Keratinocyte (primary cell): ENCODE measurements around the gene FGF2. TPM values are rescaled to one million over a fixed set of nuclear protein-coding genes. Genes with fewer than 3 reads are reported as not detected.

Source experiments
- DNase-seq: peaks from one replicate; pipeline ENCODE4 v3.0.0-alpha.2; 2011; ENCODE audit warnings: low read depth, missing footprints, low spot score
- FAIRE-seq: peaks from 2 replicates; lab custom pipeline; 2011; peaks lifted over from hg19 to GRCh38; lab: Jason Lieb, UNC
- H2AFZ ChIP-seq: 2 replicates; pipeline ENCODE4 v1.6.0; 2012; ENCODE audit warnings: low read length, control low read depth, inconsistent platforms; ENCODE audit not compliant: control insufficient read depth
- H3K27ac ChIP-seq: 2 replicates; pipeline ENCODE4 v1.5.1; 2011; ENCODE audit warnings: low read length; ENCODE audit not compliant: control insufficient read depth, insufficient read depth
- H3K27me3 ChIP-seq: 3 replicates; pipeline ENCODE4 v1.6.0; 2011; ENCODE audit warnings: low read length; ENCODE audit not compliant: control insufficient read depth, insufficient read depth; ENCODE audit errors: extremely low read depth
- H3K36me3 ChIP-seq, 2 experiments: 2 replicates in 1 of 2; 3 replicates in 1 of 2; pipeline ENCODE4 v1.5.1; 2011; ENCODE audit warnings: low read length in 2 of 2, mild to moderate bottlenecking in 1 of 2; ENCODE audit not compliant: control insufficient read depth in 2 of 2, insufficient read depth in 2 of 2; ENCODE audit errors: extremely low read depth in 1 of 2
- H3K4me1 ChIP-seq: 3 replicates; pipeline ENCODE4 v1.5.1; 2011; ENCODE audit warnings: low read length; ENCODE audit not compliant: control insufficient read depth, insufficient read depth; ENCODE audit errors: extremely low read depth
- H3K4me2 ChIP-seq: 3 replicates; pipeline ENCODE4 v1.6.0; 2011; ENCODE audit warnings: low read depth, low read length; ENCODE audit not compliant: control insufficient read depth, insufficient read depth; ENCODE audit errors: extremely low read depth
- H3K4me3 ChIP-seq, 3 experiments: fragments of 200-600 bp in 1 of 3; sonication (generic) in 1 of 3; 2 replicates in 2 of 3; 3 replicates in 1 of 3; pipeline ENCODE4 v1.5.1; 2011 to 2016; ENCODE audit warnings: low read length in 3 of 3, mild to moderate bottlenecking in 3 of 3, control low read depth in 2 of 3, inconsistent platforms in 1 of 3, low read depth in 1 of 3, mixed read lengths in 1 of 3, mixed run types in 1 of 3, moderate library complexity in 1 of 3; ENCODE audit not compliant: control insufficient read depth in 2 of 3, insufficient read depth in 2 of 3; ENCODE audit errors: extremely low read depth in 1 of 3
- H3K79me2 ChIP-seq: 2 replicates; pipeline ENCODE4 v1.6.0; 2012; ENCODE audit warnings: low read length; ENCODE audit not compliant: control insufficient read depth, insufficient read depth
- H3K9ac ChIP-seq: 3 replicates; pipeline ENCODE4 v1.6.0; 2011; ENCODE audit warnings: low read length; ENCODE audit not compliant: control insufficient read depth, insufficient read depth; ENCODE audit errors: extremely low read depth
- H3K9me1 ChIP-seq: 3 replicates; pipeline ENCODE4 v1.6.0; 2011; ENCODE audit warnings: low read length; ENCODE audit not compliant: control insufficient read depth, insufficient read depth; ENCODE audit errors: extremely low read depth
- H3K9me3 ChIP-seq: 2 replicates; pipeline ENCODE4 v1.5.1; 2012; ENCODE audit warnings: low read depth, low read length; ENCODE audit not compliant: control insufficient read depth
- H4K20me1 ChIP-seq: 3 replicates; pipeline ENCODE4 v1.6.0; 2011; ENCODE audit warnings: low read length; ENCODE audit not compliant: control insufficient read depth, insufficient read depth; ENCODE audit errors: extremely low read depth
- EZH2 ChIP-seq: IDR thresholded peaks from one replicate; pipeline ENCODE4 v1.6.1; 2012; ENCODE audit warnings: inconsistent platforms, mild to moderate bottlenecking, low read length, moderate library complexity
- dilution Hi-C: fragments of 300-500 bp; cut with MboI; formaldehyde crosslinking; loops from one replicate; pipeline ENCODE4 v1.7.0; 2020; ENCODE audit warnings: low sequenced_read_pairs; ENCODE audit not compliant: extremely low pct_ligation_motif_present
- polyA plus RNA-seq, 5 experiments: library from polyadenylated mRNA; depleted of rRNA in 3 of 5; stranded (reverse) in 3 of 5; stranded (forward) in 1 of 5; unstranded in 1 of 5; fragments of >200 nt; gene quantifications; 1 replicate in 1 of 5; 2 replicates in 3 of 5; 3 replicates in 1 of 5; pipeline versions ENCODE4 v1.2.1 to v1.2.3, GENCODE V29; 2011 to 2012; ENCODE audit warnings: missing spikeins in 2 of 5, low read depth in 1 of 5, low replicate concordance in 1 of 5
- TF ChIP-seq, protein P1 (sequence below), 3 experiments: IDR thresholded peaks in 1 of 3; conservative IDR thresholded peaks in 1 of 3; optimal IDR thresholded peaks in 1 of 3; 2 replicates in 2 of 3; 3 replicates in 1 of 3; pipeline versions ENCODE3 to v1.5.1; 2011; ENCODE audit warnings: low read length in 3 of 3, mild to moderate bottlenecking in 3 of 3, moderate library complexity in 2 of 3, control low read depth in 1 of 3, inconsistent platforms in 1 of 3; ENCODE audit not compliant: insufficient read depth in 2 of 3; ENCODE audit errors: extremely low read depth in 1 of 3

The FGF2 gene
- polyA plus RNA-seq, 1 donor (not counting 4 experiments of a cell fraction or from before 2014, with no cell fraction given), result 1.7 TPM

GRCh38 chr4:122838034-122838433, 11.4 kb downstream of the FGF2 start:
- no peaks in the 10 kb centered on the region for H3K4me1 ChIP-seq
- dilution Hi-C loops, result no loop called here
- no peak for FAIRE-seq
- H3K79me2 ChIP-seq, result no peaks in the 10 kb centered on the region
- H3K36me3 ChIP-seq, result no peaks in the 10 kb centered on the region
- H3K9me3 ChIP-seq, result no peaks in the 10 kb centered on the region
- H3K27ac ChIP-seq, result no peak overlapping the region
- TF ChIP-seq, protein P1, sequence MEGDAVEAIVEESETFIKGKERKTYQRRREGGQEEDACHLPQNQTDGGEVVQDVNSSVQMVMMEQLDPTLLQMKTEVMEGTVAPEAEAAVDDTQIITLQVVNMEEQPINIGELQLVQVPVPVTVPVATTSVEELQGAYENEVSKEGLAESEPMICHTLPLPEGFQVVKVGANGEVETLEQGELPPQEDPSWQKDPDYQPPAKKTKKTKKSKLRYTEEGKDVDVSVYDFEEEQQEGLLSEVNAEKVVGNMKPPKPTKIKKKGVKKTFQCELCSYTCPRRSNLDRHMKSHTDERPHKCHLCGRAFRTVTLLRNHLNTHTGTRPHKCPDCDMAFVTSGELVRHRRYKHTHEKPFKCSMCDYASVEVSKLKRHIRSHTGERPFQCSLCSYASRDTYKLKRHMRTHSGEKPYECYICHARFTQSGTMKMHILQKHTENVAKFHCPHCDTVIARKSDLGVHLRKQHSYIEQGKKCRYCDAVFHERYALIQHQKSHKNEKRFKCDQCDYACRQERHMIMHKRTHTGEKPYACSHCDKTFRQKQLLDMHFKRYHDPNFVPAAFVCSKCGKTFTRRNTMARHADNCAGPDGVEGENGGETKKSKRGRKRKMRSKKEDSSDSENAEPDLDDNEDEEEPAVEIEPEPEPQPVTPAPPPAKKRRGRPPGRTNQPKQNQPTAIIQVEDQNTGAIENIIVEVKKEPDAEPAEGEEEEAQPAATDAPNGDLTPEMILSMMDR (optimal IDR thresholded peaks at IDR 0.05 in 1 of 3, IDR thresholded peaks at IDR 0.05 in 1 of 3, conservative IDR thresholded peaks at IDR 0.05 in 1 of 3; ENCODE audit: extremely low read depth in 1 of 3, insufficient read depth in 2 of 3, low read length in 3 of 3), result no peak
- no peak for TF ChIP-seq EZH2
- H3K9ac ChIP-seq, result no peak overlapping the region
- H2AFZ ChIP-seq, result no peak overlapping the region
- DNase-seq, result no peak
- H3K4me2 ChIP-seq, result no peak overlapping the region
- H3K9me1 ChIP-seq, result no peaks in the 10 kb centered on the region
- no peak overlapping the region for H3K4me3 ChIP-seq
- no peaks in the 10 kb centered on the region for H4K20me1 ChIP-seq
- no peaks in the 10 kb centered on the region for H3K27me3 ChIP-seq

GRCh38 chr4:122842392-122842791, 15.8 kb downstream of the FGF2 start:
- FAIRE-seq (no peak), DNase-seq (no peak)
- no peaks in the 10 kb centered on the region for H3K9me3 ChIP-seq
- H3K79me2 ChIP-seq, result no peaks in the 10 kb centered on the region
- no peak overlapping the region for H3K9ac ChIP-seq
- H3K27me3 ChIP-seq, result no peaks in the 10 kb centered on the region
- dilution Hi-C loops, result no loop called here
- H3K9me1 ChIP-seq, result no peaks in the 10 kb centered on the region
- no peaks in the 10 kb centered on the region for H3K4me1 ChIP-seq
- H2AFZ ChIP-seq, result no peak overlapping the region
- H3K36me3 ChIP-seq, result no peaks in the 10 kb centered on the region
- TF ChIP-seq, protein P1 (optimal IDR thresholded peaks at IDR 0.05 in 1 of 3, IDR thresholded peaks at IDR 0.05 in 1 of 3, conservative IDR thresholded peaks at IDR 0.05 in 1 of 3; ENCODE audit: extremely low read depth in 1 of 3, insufficient read depth in 2 of 3, low read length in 3 of 3), result no peak
- TF ChIP-seq EZH2, result no peak
- no peak overlapping the region for H3K4me2 ChIP-seq
- no peak overlapping the region for H3K4me3 ChIP-seq
- H3K27ac ChIP-seq, result no peak overlapping the region
- no peaks in the 10 kb centered on the region for H4K20me1 ChIP-seq
